Stimulated activated CD8-positive, alpha-beta memory T cell treated with anti-CD3 and anti-CD28 coated beads, Interleukin-15, amount 100 ng/mL, for 4 hours (primary cell): ENCODE measurements around the gene QRICH1.

ENCODE experiments used
- DNase-seq, 2 donors: peaks; one replicate each; pipeline ENCODE4 v3.0.0-alpha.2; 2020; ENCODE audit warnings: low read depth in 2 of 2

QRICH1 gene

DNA sequence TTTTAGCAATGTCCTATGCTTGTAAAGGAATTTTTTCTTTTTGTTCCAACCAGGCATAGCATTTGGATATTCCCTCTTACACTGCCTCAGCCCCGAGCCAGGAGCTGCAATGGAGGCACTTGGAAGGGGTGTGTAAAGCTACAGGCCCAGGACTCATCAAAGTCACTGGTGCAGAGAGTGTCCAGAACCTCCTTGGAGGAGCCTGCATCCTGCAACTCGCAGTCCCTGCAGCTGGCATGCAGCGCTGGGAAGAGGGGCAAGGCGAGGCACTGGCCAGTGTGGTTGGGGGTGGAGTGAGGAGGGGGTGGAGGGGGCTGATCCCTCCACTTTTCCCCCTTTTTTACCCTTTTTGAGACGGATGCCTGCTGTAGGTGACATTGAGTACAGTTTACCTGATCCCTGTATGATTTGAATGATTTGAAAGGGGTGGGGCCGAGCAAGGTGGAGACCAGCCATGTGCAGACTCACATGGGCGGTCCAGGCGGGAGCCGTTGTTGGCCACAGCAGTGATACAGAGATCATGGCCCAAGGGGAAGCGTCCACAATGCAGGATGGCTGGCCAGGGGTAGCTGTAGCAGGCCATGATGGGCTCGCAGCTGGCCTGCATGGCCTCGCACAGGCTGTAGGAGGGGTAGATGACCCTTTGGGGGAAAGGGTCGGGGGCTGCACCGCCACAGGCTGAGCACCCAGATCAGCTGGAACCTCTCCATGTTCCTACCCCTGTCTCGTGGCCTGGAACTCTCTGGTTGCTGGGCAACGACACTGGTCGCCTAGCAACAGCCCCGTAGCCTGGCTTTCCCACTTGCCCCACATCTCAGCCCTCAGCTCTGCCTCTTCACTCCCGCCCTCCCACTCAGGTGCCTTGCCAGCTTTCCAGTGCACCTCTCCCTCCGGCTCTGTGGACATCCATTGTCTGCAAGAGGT lies 95.9 kb downstream of the QRICH1 start:
- DNase-seq = no peak

DNA sequence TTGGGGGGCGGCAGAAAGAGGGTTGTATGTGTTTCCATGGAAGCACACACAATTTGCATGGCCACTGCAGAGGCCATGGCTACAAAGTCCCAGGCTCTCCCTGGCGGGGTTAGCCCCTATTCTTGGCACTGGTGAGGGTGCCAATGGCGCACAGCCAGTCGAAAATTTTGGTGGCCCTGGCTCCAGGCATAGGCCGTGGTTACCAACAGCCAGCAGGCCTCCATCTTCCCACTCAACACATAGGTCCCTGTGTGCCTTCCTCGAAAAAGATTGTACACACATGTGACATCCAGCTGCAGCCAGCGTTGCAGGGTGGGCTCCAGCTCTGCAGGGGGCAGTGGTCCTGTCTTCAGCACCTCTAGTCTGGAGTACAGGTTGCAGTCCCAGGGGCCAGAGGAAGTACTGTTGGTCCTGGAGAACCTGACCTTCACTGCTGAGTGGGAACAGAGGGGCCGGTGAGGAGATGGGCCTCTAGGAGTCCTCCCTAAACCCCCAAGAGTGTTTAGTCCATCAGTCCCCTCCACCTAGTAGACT lies 96.7 kb downstream of the QRICH1 start:
- DNase-seq = no peak

DNA sequence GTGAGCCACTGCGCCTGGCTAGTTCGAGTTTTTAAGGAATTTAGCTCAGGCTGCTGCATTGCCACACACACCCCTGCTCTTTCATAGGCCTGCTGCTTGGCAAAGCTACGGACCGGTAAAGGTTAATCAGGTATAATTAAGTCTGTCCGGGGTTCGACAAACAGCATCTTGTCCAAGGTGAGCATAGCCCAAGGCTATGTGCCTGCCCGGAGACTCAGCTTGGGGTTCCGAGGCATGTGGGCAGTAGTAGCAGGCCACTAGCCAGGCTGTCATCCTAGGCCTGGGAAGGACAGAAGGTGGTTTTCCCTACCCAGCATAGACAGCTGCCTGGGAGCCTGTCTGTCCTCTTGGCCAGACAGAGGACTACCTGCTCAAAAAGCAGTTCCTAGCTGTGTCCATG lies 97.2 kb downstream of the QRICH1 start:
- DNase-seq = no peak

DNA sequence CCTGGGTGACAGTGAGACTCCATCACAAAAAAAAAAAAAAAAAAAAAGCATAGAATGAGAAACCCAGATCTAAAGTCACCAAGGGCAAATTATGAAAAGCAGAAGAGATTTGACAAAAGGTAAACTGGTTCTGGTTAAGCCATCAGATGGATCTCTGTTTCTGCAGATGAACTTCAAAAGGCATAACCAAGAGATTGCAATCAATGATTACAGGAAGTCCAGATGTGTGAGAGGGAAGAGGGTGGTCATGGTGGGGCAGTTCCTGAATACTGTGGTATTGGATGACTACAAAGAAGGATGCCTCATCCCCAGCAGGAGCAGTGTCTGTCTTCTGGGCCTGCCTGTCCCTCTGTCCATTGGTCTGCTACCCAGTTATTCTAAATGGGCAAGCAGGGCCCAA lies 100.0 kb downstream of the QRICH1 start:
- no peak for DNase-seq

DNA sequence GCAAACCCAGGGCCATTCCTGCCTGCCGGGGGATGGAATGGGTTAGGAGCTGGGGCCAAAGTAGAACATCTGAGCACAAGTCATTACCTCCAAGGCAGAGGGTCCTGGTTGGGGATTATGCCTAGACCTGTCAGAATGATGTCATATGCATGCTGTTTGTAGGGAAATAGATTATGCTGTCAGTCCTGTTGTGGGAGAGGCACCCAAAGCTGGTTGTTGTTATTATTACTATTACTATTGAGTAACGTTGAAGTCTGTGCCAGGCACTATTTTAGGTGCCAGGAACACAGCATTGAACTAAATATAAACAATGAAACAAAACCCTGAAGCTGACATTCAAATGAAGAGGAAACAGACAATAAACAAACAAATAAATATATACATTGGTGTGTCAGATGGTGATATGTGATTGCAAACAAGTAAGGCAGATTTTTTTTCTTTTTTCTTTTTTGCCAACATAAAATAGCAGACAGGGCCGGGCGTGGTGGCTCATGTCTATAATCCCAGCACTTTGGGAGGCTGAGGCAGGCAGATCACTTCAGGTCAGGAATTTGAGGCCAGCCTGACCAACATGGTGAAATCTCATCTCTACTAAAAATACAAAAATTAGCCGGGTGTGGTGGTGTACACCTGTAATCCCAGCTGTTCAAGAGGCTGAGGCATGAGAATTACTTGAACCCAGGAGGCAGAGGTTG lies 101.9 kb downstream of the QRICH1 start:
- no peak for DNase-seq

DNA sequence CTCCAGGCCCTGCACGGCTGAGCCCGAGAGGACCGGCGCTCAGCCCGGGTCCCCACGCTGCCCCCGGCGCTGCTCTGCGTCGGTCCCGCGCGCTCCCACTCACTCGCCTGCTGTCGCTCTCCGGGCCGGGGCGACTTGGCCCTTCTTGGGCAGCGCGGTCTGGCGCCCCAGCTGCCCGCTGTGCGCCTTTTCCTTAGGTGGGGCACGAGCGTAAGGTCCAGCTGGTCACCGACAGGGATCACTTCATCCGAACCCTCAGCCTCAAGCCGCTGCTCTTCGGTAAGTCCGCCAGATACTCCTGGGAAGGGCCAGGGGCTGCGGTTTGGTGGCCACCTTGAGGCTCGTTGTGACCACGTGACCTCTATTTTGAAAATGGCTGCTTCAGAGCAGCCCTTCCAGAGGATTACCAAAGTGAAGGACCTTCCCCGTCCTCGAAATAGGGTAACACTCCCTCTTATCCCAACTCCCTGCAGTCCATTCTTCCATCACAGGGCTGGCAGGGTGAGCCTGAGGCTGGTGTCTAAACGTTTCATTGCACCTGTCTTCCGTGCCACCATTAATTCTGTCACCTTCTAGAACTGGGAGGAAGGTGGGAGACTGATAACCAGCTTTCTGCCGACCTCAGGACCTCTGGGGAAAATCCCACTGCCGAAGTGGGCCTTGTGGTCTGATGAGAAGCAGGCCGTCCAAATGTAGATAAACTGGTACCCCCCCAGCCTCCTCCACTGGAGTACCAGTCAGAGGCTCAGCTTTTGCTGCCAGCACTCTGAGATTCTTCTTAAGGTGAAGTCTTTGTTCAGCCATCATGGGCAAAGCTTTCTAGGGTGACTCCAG lies 103.0 kb downstream of the QRICH1 start:
- no peak for DNase-seq

DNA sequence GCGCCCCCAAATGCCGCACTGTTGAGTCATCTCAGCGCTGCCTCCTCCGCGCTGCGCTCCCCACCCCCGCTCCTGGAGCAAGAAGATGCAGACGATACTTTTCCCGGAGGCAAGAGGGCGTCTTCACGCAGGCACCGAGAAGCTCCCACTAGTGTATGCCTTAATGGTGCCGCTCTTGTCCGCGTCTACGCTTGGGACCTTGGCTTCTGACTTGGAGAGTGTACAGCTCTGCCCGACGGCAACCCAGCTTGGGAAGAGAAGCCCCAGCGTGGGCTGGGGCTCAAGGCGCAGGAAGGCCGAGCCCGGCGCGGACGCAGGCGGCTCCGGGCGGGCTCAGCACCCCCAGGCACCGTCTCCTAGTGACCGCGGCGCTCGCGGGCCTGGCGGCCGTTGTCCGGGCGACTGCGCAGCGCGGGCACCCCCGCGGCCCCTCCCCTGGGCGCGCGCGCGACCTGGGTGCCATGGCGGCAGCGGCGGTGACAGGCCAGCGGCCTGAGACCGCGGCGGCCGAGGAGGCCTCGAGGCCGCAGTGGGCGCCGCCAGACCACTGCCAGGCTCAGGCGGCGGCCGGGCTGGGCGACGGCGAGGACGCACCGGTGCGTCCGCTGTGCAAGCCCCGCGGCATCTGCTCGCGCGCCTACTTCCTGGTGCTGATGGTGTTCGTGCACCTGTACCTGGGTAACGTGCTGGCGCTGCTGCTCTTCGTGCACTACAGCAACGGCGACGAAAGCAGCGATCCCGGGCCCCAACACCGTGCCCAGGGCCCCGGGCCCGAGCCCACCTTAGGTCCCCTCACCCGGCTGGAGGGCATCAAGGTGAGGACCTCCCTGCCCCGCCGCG lies 103.9 kb downstream of the QRICH1 start, which contains the start of gene P4HTM:
Gene P4HTM, plus strand, starts transcription at position 446 of the 840 bp plus-strand sequence. Its CDS starts 16 bp downstream, at position 462.
- DNase-seq = peak; percentile 75 to 77

DNA sequence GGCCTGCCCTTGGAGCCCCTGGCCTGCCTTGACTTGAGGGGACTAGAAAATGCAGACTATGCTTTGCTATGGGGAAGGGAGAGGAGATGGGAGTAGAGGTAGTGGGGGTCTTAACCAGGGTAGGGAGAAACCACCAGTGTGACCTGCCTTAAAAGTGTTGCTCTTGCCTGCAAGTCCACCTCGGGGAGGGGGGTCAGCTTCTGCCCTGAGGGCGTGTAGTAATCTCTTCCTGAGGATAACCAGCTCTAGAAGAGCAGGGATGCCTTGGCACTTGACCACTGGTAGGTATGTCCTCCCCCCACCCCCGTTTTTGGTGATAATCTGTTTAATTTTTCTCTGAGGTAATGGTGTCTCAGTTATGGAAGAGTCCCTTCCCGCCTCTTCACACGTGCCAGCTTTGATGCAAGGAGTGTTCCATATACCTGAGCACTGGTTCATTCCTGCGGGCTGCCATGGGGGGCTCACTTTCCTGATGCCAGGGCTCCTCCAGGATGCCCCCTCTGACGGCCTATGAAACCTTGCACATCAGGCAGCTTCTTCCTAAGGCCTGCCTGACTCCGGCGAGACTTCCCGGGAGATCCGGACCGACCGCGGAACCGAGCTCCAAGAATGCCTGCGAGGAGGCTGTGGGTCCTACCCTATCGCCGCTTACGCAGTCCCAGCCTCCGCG lies 104.6 kb downstream of the QRICH1 start:
- no peak for DNase-seq

DNA sequence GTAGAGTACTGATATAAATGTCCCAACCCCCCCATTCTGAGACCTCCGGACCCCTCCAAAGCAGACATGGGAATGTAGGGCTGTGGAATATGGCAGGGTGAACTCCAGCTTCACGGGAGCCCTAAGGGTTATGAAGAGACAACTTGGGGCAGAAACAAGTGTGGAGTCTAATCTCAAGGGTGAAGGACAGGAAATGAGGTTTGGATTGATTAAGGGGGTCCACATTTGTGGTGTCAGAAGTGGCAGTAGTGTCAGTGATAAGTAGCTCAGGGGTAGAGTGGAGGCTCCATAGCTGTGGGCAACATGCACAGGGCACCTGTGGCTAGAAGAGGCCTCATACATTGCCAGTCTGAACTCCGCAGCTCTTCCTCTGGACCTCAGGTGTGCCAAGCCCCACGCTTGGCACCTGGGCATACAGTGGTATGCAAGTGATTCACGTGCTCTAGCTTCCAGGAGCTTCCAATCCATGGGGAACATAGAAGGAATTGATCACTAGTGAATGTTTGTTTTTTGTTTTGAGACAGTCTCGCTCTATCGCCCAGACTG lies 108.0 kb downstream of the QRICH1 start:
- DNase-seq = no peak

DNA sequence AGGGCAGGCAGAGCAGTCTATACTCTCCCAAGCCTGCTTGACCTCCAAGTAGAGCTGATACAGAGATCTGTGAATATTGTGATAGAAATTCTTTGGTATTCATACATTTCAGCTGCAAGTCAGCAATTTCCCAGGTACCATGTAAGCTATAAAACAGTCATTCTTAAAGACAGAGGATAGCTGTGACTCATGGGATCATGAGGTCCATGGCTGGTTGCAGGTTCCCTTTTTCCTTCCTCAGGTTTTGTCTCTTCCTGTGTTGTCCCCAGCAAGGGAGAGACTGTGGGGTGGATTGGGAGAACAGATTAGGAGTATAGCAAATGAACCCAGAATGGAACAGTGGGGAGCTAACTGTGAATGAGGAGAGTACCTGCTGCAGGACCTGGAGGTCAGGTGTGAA lies 109.2 kb downstream of the QRICH1 start:
- no peak for DNase-seq

DNA sequence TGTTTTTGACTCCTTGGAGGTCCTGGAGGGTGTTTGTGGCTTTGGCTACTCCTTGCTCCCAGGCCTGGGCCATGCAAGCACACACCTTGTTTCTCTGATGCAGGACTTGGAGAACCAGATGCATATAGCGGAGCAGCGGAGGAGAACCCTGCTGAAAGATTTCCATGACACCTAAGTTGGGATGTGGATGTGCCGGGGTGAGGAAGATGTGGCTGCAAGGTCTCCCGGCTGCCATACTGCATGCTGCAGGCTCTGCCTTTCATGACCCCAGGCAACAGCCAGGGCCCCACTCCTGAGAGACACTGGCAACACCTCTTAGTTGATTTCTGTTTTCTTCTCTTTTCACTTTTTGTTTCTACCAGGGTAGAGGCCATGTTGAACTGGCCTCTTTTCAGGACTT lies 110.8 kb downstream of the QRICH1 start:
- DNase-seq = no peak

DNA sequence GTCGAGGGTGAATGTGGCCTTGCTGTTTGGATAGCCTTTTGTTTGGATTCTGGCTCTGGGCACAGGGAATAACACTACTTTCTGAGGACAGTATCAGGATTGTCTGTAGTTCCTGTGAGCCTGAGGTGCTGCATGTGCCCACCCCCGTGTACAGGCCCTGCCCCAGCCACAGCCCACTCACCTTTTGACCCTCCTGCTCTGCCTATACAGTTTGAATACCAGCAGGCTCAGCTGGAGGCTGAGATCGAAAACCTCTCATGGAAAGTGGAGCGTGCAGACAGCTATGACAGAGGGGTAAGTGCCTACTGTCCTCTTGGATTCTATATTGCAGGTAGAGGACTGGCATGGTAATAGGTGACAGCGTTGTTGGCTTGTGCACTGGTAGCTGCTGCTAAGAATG lies 111.2 kb downstream of the QRICH1 start:
- DNase-seq = no peak

DNA sequence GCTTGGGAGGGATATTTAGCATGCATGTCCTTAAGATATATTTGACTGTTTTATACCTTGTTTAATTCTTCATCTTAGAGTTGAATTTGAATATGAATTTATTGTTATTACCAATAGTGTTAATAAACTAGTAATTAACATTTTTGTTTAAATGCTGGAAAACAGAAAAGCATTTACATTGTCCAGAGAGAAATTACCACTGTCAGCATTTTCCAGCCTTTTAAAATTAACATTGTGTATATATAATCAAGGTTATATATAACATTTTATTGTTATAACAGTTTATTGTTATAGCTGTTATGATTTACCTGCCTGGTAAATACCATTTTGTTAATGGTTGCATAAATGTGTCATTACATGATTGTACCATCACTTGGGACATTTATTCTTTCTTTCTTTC lies 111.9 kb downstream of the QRICH1 start:
- DNase-seq = no peak

DNA sequence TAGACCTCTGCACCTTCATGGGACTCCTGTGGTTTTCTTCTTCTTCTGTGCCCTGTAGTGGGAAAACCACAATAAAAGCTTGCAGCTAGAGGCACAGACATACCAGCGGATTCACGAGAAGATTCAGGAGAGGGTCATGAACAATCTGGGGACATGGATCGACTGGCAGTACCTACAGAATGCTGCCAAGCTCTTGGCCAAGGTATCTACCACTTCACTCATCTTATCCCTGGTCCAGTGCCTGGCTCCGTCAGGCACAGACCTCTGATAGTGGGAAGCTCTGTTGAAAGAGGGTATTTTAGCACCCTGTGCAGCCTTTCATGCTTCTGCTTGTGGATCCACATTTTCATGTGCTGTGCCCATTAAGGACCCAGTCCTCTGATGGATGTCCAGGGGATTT lies 113.6 kb downstream of the QRICH1 start:
- no peak for DNase-seq
